HG02610 (cell line): ENCODE results near the gene LYL1.

Experiments used
- ATAC-seq: cut with Tn5 transposase; IDR thresholded peaks from one replicate; pipeline ENCODE4 v1.9.1; 2021; ENCODE audit warnings: mild to moderate bottlenecking, moderate library complexity; ENCODE audit not compliant: unreplicated experiment

Gene LYL1

DNA sequence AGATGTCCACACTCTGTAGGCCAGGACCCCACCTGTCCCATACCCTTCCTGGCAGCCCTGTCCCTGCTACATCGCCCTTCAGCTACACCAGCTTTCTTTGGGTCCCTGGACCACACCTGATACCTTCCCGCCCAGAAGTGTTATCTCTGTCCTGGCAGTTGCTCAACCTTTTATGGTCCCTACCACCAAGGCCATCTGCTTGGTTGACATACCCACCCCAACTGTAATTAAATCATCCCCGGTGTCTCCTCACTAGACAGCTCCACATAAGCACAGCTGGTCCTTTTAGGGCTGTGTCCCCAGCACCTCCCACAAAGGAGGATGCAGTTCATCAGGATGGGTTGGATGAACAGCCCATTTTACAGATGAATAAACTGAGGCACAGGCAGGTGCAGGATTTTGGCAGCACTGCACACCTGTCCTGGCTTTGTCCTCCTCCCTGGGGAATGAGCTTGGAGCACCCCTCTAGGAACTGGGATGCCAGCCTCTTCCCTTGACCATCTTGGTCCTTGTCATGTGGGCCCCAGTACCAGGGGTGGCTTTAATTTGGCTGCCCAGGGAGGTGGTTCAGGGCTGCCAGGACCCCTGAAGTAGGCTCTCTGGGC lies 28.3 kb upstream of the LYL1 start:
- no peak for ATAC-seq

DNA sequence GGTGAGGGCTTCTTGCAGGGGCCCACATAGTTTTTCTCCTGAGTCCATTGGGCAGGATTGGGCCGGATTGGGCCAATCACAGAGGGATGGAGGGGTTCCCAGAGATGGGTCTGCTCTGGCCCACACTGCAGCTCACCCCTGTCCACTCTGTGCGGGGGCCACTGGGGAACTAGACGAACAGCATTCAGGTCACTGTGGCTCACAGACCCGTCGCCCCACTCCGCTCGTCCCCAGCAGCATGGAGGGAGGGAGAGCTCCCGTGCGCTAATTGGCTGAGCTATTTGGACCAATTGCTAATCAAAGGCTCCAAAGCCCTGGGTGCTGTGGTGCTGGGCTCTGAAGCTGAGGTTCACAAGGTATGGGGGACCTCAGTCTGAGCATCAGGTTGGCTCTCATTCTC lies 26.7 kb upstream of the LYL1 start:
- no peak for ATAC-seq

DNA sequence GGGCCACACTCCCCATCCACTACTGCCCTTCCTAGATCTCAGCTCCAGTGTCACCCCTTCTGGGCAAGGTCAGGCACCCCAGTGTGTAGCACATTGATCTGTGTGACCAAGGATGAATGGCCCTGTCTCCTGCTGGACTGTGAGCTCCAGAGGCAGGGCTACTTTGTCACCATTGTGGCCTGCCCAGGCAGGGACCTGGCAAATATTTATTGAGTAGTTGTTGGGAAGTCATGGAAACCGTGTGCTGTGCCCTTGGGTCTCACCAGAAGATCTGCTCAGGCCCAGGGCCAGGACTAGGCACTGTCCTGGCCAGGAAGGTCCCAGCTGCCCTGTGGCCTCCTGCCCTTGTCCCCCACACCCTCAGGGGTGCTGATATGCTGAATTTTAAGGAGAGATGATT lies 25.9 kb upstream of the LYL1 start:
- no peak for ATAC-seq

DNA sequence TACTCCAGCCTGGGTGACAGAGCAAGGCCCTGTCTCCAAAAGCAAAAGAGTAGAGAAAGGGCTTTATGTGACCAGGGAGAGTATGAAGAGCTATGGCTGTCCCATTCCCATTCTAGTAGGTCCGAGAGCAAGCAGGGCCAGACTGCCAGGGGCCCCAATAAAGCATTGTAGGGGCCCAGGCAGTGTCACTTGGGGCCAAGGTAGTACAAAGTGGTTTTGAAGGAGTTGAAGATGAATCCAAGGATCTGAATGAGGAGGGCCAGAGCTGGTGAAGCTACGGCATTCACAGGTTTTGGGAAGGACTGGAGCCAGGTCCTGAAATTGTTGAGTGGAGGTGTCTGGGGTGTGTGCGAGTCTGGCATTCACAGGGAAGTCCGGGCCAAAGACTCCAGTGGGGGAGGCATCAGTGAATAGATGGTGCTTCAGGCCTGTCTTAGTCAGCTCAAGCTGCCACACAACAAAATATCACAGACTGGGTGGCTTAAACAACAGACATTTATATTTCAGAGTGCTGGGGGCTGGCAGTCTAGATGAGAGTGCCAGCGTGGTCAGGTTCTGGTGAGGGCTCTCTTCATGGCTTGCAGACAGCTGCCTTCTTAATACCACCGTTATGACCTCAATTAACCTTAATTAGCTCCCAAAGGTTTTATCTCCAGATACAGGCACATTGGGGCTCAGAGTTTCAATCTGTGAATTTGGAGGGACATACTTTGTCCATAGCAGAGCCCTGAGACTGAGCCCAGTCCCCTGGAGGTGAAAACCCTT lies 25.3 kb upstream of the LYL1 start:
- ATAC-seq = no peak

DNA sequence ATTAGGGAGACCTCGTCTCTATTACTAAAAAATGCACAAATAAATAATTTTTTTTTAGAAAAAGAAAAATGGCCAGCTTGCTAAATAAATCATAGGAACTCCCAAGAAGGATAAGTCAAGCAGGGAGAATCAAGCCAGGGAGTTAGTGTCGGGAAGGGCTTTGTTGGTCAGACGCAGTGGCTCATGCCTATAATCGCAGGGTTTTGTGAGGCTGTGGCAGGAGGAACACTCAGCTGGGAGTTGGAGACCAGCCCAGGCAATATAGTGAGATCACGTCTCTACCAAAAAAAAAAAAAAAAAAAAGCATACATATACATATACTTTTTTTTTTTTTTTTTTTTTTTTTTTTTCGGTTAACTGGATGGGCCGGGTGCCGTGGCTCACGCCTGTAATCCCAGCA lies 24.4 kb upstream of the LYL1 start:
- no peak for ATAC-seq

DNA sequence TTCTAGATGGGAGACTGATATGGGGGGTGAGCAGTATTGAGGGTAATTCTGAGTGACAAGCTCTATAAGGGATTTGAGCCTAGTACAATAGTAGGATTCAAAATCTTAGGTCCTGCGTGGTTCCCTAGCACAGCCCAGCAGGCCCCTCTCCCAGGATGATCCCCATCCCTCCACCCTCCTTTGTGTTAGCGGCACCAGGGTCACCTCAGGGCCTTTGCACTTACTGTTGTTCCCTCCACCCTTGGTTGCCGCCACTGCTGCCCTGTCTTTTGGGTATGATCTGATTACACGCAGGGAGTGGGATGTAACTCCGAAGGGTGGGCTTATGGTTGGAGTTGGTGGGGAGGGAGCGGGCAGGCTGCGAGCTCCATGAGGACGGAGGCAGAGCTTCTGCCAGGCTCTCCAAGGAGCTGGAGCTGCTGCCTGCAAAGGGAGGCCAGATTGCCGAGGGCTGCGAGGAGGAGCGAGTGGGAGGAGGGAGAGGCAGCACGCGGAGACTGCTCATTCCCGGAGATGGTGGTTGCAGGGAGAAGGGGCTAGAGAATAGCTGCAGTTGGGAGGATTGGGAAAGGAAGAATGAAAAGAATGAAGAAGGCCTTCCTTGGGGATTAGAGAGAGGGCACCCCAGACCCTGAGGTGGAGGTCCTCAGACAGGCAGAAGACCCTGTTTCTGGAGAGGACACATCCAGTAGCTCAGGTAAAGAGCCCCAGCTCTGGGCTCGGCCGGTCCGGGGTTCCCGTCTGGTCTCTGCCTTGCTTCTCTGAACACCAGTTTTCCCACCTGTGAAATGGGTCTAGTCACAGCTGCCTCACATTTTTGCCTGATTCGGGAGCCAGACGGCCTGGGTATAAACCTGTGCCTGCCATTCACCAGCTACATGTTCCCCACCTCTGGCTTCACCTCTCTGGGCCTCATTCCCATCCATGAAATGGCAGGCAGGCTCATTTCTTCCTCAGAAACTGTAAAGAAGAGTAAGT lies 20.6 kb upstream of the LYL1 start:
- ATAC-seq = no peak

DNA sequence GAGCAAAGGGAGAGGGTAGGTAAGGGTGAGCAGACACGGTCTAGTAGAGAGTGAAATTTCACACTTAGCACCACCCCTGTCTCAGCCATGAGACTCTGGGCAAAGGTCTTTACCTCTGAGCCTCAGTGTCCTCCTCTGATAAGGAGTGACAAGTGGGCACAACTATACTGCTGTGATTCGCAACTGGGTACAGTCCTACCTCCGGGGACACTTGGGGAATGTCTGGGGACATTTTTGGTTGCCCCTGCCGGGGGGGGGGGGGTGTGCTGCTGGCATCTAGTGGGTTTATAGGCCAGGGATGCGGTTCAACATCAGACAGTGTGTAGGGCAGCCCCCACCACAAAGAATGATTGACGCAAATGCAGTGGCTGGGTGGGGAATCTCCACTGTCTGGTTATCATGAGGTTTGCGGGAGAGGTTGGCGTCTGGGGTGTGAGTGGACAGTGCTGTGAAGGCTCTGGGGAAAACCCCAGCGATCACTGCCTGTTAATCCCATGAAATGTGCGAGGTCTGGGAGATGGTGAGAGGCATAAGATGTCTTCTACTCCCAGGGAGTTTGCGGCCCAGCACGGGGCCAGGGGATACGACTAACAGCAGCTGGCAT lies 19.7 kb upstream of the LYL1 start:
- ATAC-seq = no peak

DNA sequence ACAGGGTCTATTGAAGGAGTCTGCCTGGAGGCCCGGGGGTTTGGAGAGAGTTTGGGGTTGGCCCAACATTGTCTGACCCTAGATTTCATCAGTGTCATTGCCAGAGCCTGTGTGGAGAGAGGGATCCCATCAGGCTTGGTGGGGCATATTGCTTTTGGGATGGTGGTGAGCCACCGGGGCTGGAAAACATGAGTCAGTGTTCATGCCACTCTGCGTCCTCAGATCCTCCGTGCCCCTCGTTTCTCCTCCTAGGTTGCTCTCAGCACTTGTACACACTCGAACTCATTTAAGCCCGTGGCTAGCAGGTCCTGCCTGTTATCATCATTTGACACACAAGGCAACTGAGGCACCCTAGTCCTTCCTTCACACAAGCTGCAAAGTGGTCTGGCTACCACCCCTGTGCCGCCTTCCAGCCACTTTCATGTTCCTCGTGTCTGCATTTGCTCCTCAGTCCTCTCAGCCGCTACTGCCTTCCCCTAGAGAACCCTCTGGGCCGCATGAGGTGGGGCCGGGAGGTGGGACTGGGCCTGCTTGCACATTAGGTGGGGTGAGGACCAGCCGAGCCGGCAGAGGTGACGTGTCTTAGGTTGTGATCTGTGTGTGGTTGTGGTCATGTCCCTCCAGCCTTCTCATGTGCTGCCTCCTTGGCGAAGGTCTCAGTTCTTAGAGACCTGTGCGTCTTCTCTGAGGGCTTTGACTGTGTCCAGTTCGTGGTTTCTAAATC lies 19.1 kb upstream of the LYL1 start:
- ATAC-seq = no peak

DNA sequence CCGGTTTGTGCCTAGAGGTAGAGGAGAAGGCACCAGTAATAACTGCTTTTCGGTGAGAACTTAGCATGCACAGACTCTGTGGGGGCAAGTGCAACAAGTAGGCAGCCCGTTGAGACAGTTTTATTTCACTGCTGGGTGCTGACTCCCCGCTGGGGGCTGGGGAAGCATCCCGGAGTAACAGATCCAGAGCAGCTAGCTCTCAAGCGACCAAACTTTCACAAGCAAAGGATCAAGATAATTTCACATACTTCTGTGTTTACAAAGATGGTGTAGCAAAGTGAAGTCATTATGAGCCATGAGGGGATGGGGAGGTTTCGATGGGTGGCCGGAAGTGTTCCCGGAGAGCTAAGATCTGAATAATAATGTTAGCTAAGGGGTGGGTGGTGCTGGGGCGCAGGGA lies 18.2 kb upstream of the LYL1 start:
- ATAC-seq = no peak

DNA sequence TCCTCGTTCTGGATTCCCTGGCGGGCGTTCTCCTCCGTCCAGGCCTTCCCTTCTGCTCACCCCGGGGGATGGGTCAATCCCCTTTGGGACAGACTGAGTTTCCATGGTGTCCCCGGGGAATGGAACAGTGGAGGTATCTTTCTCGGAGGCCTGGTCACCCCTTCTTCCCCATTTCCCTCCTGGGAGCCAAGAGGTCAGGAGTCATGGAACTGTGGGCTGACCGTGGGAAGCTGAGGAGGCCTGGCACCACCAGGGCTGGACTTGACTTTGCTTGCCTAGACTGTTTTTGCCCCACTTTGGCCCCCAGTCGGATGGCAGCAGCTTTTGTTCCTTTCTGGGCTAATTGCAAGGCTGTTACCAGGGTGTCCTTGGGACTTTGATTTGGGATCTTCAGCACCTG lies 17.4 kb upstream of the LYL1 start:
- ATAC-seq = no peak

DNA sequence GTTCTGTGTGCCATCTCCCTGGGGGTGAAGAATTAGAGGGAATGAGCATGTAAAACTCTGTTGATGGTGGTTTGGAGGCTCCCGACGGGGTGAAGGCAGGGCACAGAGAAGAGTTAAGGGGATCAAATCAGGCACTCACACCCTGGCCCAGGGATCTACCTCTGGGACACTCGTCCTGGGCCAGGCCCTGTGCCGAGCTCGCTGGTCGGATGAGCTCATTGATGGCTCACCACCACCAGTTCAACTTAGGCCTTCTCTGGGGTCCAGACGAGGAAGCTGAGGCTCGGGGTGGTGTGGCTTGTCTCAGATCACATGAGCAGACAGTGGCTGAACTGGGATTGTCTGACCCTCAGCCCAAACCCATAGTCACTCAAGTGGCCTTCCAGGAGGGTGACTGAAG lies 17.0 kb upstream of the LYL1 start:
- ATAC-seq = no peak

DNA sequence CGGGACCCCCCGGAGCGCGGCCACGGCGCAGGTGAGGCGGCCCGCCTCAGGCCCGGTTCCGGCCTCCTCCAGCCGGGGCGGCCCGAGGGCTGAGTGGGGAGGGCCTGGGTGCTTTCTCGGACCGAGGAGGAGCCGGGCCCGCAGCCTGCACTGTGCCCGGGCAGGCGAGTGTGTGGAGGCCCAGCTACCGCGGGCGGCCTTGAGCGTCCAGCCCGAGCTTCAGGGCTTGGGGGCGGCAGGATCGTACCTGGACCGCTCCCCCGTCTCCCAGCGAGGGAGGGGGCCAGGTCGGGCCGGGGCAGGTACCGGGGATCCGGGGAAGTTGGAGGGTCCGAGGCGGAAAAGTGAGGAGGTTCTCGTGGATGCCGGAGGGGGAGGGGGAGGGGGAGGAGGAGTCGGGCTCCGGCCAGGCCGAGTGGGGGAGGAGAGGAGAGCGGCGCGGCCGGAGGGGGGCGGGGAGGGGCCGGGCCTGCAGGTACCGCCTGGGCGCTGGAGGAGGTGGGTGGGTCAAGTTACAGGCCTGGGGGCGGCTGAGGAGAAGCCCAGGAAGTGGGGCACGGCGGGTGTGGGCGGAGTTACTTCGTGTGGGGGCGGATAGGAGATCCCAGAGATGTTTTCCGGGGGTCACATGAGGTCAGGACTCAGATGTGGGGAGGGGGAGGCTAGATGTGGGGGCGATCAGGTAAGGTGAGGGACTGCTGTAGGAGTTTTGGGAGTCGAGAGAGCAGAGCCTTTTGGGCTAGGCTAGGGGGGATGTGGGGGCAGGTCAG lies 16.0 kb upstream of the LYL1 start:
- ATAC-seq = peak; percentile 8

DNA sequence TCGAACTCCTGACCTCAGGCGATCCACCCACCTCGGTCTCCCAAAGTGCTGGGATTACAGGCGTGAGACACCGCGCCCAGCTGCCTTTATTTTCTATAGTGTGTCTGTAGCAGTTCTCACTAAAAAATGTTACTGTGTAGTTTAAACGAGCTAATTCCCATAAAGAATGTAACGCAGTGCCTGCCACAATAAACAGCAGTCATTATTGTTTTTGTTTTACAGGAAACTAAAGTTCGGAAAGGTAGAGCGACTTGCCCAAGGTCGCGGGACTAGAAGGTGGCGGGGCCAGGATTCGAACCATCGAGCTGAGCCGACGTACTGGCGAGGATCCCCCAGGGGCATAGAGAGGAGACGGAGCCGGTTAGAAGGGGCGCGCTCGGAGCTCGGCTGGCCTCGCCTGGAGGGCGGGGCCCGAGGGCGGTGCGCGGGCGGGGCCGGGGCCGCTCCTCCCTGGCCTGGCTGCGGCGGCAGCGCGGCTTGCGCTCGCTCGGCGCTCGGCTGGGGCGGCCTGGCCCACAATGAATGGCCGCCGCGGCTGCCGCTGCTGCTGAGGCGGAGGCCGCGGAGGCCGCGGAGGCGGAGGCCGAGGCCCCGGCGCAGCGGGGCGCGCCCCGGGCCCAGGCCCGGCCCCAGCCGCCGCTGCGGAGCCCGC lies 15.2 kb upstream of the LYL1 start, which contains the start of gene NACC1:
NACC1 (plus strand) TSS at position 493 of the 652 bp plus-strand sequence. CDS start 16,944 bp downstream, outside the sequence.
- ATAC-seq = peak; percentile 59

DNA sequence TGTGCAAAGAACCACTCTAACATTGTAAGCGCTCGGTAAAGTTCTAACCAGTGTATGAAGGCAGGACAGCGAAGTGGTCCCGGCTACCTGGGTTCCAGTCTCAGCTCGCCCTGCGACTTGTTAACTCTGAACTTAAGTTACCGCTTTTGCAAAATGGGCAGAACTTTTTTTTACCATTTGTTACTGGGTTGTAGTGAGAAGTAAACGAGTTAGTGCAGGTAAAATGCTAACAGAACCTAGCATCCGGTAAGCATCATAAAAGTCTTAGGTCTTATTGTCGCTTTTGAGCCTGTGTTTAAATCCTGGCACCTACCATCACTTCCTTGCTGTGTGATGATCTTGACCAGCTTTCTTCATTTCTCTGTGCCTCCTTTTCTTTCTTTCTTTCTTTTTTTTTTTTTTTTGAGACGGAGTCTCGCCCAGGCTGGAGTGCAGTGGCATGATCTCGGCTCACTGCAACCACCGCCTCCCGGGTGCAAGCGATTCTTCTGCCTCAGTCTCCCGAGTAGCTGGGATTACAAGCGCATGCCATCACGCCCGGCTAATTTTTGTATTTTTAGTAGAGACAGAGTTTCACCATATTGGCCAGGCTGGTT lies 14.6 kb upstream of the LYL1 start:
- ATAC-seq = peak; percentile 1

DNA sequence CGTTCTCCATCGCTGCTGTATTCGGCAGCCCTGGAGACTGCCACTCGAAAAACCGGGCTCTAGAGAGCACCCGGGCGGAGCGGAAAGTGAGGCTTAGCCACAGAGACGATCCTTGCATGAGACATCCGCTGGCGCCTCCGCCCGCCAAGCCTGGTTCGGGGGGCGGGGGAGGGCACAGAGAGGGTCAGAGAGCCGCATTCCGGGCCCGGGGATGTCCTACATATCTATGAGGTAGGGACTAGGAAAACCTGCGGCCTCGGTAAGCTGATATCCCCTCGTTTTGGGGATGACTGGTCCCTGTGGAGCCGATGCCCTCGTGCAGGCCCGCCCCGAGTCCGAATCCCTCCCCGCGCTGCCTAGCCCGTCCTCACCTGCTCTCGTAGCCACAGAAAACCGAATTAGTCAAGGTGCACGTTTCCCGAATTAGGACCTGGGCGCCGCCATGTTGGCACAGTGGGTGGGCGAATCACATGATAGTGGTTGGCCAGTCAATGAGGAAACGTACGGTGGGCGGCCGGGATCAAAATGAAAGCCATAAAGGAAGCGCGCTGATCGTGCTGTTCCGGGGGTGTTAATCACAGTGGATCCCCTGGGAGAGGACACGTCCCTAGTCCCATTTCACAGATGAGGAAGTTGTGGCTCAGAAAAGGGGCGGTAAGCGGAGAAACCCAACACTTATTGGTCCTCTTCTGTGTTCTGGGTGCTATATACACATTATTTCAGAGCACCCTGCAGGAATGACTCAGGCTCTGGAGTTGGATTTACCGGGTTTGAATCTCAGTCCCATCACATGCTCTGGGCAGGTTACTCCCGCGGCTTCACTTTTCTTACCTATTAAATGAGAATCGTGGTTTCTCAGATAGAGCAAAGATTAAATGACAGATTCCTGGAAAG lies 13.9 kb upstream of the LYL1 start, which contains the start of gene TRMT1:
TRMT1 (minus strand) TSS at position 459 of the 894 bp plus-strand sequence; CDS start at position 118, 341 bp downstream.
- peak; percentile 37 for ATAC-seq

DNA sequence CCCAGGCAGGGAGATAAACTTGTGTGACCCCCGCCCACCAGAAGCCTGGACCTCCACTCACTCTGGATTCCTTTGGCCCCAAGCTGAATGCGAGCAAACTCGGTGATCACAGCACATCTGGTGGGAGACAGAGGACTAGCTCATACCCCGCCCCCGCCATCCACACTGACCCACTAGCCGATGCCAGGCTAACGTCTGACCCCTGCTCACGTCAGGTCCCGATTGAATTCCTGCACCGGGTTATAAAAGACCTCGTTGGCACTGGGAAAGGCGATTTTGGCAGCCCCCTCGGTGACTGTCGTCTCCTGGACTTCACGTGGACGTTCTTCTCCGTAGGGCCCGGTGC lies 13.3 kb upstream of the LYL1 start:
- no peak for ATAC-seq

DNA sequence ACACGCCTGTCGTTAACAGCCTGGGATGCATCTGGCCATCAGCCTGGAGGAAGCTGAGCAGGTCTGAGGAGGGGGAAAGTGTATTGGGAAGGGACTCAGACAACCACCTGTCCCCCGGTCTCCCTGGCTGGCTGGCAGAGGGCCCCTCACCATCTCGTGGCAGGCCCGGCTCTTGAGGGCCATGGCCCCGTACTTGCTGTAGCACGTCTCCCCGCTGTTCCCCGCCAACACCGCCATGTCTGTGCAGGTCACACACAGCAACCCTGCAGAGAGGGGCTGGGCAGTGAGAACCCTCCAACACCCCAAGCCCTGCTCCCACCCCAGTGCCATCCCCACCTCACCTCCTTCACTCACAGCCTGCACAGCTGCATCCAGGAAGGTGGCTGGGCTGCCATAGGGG lies 9.9 kb upstream of the LYL1 start:
- ATAC-seq = no peak
